IMR-90 (cell line): ENCODE measurements around the gene MYO1H. TPM values are rescaled to one million over a fixed set of nuclear protein-coding genes. Genes with fewer than 3 reads are reported as not detected.

ENCODE experiments used
- ATAC-seq: fragments of 200-7000 bp; cut with Tn5 transposase; 2 replicates; pipeline ENCODE4 v1.9.1; 2020; ENCODE audit warnings: low read depth, mild to moderate bottlenecking, moderate library complexity
- BruUV-seq: library from RNA; stranded (reverse); fragments of 400-500 nt; replicated peaks from 2 replicates; lab custom pipeline; 2021; lab: Mats Ljungman, UMichigan
- CTCF ChIA-PET: fragments of 300-600 bp; formaldehyde crosslinking; extraction: SDS; loops from one replicate; lab custom pipeline; 2021; ENCODE audit warnings: antibody characterized with exemption; lab: Yijun Ruan, JAX
- POLR2A ChIA-PET: fragments of 300-600 bp; sonication (Branson Sonifier 250); formaldehyde crosslinking; loops from one replicate; lab custom pipeline; 2022; ENCODE audit warnings: antibody characterized with exemption; ENCODE audit not compliant: unreplicated experiment; lab: Charles Lee
- DNase-seq: peaks from one replicate; pipeline ENCODE4 v3.0.0; 2013
- H2AFZ ChIP-seq: replicated peaks from 2 replicates; pipeline ENCODE3; 2013; ENCODE audit warnings: low read length, mild to moderate bottlenecking; ENCODE audit not compliant: poor library complexity
- H2AK5ac ChIP-seq: 2 replicates; pipeline ENCODE4 v1.6.1; 2013; ENCODE audit warnings: low read depth, low read length, inconsistent platforms
- H2AK9ac ChIP-seq: replicated peaks from 2 replicates; pipeline ENCODE3; 2013; ENCODE audit warnings: mild to moderate bottlenecking, low read depth, low read length, moderate library complexity; ENCODE audit not compliant: poor library complexity
- H2BK120ac ChIP-seq: 2 replicates; pipeline ENCODE4 v1.6.1; 2013; ENCODE audit warnings: low read depth, low read length, inconsistent platforms
- H2BK15ac ChIP-seq: 3 replicates; pipeline ENCODE4 v1.6.1; 2013; ENCODE audit warnings: low read depth, low read length, inconsistent platforms
- H2BK20ac ChIP-seq: 2 replicates; pipeline ENCODE4 v1.6.1; 2013; ENCODE audit warnings: low read depth, mild to moderate bottlenecking, inconsistent platforms, low read length, moderate library complexity
- H2BK5ac ChIP-seq: 2 replicates; pipeline ENCODE4 v1.6.1; 2013; ENCODE audit warnings: mild to moderate bottlenecking, low read depth, low read length, inconsistent platforms; ENCODE audit not compliant: poor library complexity, severe bottlenecking
- H3K14ac ChIP-seq: replicated peaks from 2 replicates; pipeline ENCODE4 v1.6.1; 2013; ENCODE audit warnings: low read depth, low read length, inconsistent platforms
- H3K18ac ChIP-seq: 2 replicates; pipeline ENCODE4 v1.6.1; 2013; ENCODE audit warnings: low read depth, low read length, control low read depth
- H3K23ac ChIP-seq: 2 replicates; pipeline ENCODE4 v1.6.1; 2013; ENCODE audit warnings: low read depth, low read length, inconsistent platforms
- H3K27ac ChIP-seq: 2 replicates; pipeline ENCODE4 v1.5.1; 2013; ENCODE audit warnings: mild to moderate bottlenecking, control low read depth, low read length; ENCODE audit not compliant: insufficient read depth
- H3K27me3 ChIP-seq: 2 replicates; pipeline ENCODE4 v1.6.1; 2013; ENCODE audit warnings: low read length; ENCODE audit not compliant: control insufficient read depth, insufficient read depth
- H3K36me3 ChIP-seq: 2 replicates; pipeline ENCODE4 v1.6.1; 2013; ENCODE audit warnings: low read length, mixed read lengths; ENCODE audit not compliant: control insufficient read depth, insufficient read depth
- H3K4ac ChIP-seq: 2 replicates; pipeline ENCODE4 v1.6.1; 2013; ENCODE audit warnings: low read depth, low read length, inconsistent platforms
- H3K4me1 ChIP-seq: 2 replicates; pipeline ENCODE4 v1.6.1; 2013; ENCODE audit warnings: low read length, mixed read lengths; ENCODE audit not compliant: control insufficient read depth, insufficient read depth
- H3K4me2 ChIP-seq: 2 replicates; pipeline ENCODE4 v1.6.1; 2013; ENCODE audit warnings: low read depth, mild to moderate bottlenecking, control low read depth, low read length, moderate library complexity
- H3K4me3 ChIP-seq: 2 replicates; pipeline ENCODE4 v1.5.1; 2013; ENCODE audit warnings: low read depth, mild to moderate bottlenecking, control low read depth, low read length, moderate library complexity; ENCODE audit not compliant: insufficient read depth
- H3K56ac ChIP-seq: 2 replicates; pipeline ENCODE4 v1.6.1; 2013; ENCODE audit warnings: low read length, inconsistent platforms; ENCODE audit not compliant: insufficient read depth; ENCODE audit errors: extremely low read depth
- H3K79me1 ChIP-seq, 2 experiments: 2 replicates each; pipeline ENCODE4 v1.6.1; 2013; ENCODE audit warnings: low read length in 2 of 2, inconsistent platforms in 1 of 2, low read depth in 1 of 2
- H3K9ac ChIP-seq: 2 replicates; pipeline ENCODE4 v1.6.1; 2013; ENCODE audit warnings: low read depth, low read length, control low read depth
- H3K9me1 ChIP-seq: 2 replicates; pipeline ENCODE4 v1.6.1; 2013; ENCODE audit warnings: low read length, inconsistent platforms; ENCODE audit not compliant: insufficient read depth
- H3K9me3 ChIP-seq: 2 replicates; pipeline ENCODE4 v1.6.1; 2013; ENCODE audit warnings: low read length; ENCODE audit not compliant: control insufficient read depth, insufficient read depth
- H4K20me1 ChIP-seq: 2 replicates; pipeline ENCODE4 v1.6.1; 2013; ENCODE audit warnings: low read length, inconsistent platforms; ENCODE audit not compliant: insufficient read depth
- H4K5ac ChIP-seq: 2 replicates; pipeline ENCODE4 v1.6.1; 2013; ENCODE audit warnings: mild to moderate bottlenecking, low read depth, low read length, control low read depth
- H4K8ac ChIP-seq, 2 experiments: 2 replicates each; pipeline ENCODE4 v1.6.1; 2013; ENCODE audit warnings: low read depth in 2 of 2, low read length in 2 of 2, control low read depth in 1 of 2, inconsistent platforms in 1 of 2
- H4K91ac ChIP-seq: 2 replicates; pipeline ENCODE4 v1.6.1; 2013; ENCODE audit warnings: low read depth, low read length, inconsistent platforms; ENCODE audit not compliant: insufficient read depth
- BHLHE40 ChIP-seq: fragments of 150-350 bp; IDR thresholded peaks from 2 replicates; pipeline ENCODE4 v1.6.1; 2016; ENCODE audit warnings: mild to moderate bottlenecking, low read depth, low read length
- CEBPB ChIP-seq: IDR thresholded peaks from 2 replicates; pipeline ENCODE4 v1.6.1; 2012; ENCODE audit warnings: low read depth, low read length, improper control_type of control experiment
- CHD1 ChIP-seq: IDR thresholded peaks from 2 replicates; pipeline ENCODE4 v1.6.1; 2012; ENCODE audit warnings: low read depth, low read length, improper control_type of control experiment
- FOS ChIP-seq: fragments of 150-350 bp; IDR thresholded peaks from 2 replicates; pipeline ENCODE4 v1.6.1; 2016; ENCODE audit warnings: low read depth, low read length
- MAFK ChIP-seq: IDR thresholded peaks from 2 replicates; pipeline ENCODE4 v1.6.1; 2012; ENCODE audit warnings: low read depth, low read length, improper control_type of control experiment
- MAZ ChIP-seq: IDR thresholded peaks from 2 replicates; pipeline ENCODE4 v1.6.1; 2012; ENCODE audit warnings: low read depth, mild to moderate bottlenecking, low read length, improper control_type of control experiment, moderate library complexity, borderline replicate concordance
- MXI1 ChIP-seq: IDR thresholded peaks from 2 replicates; pipeline ENCODE4 v1.6.1; 2012; ENCODE audit warnings: low read depth, mild to moderate bottlenecking, low read length, moderate library complexity, borderline replicate concordance
- NFE2L2 ChIP-seq: fragments of 150-350 bp; IDR thresholded peaks from 2 replicates; pipeline ENCODE4 v1.6.1; 2016; ENCODE audit warnings: low read depth, mild to moderate bottlenecking, low read length
- RAD21 ChIP-seq: IDR thresholded peaks from 2 replicates; pipeline ENCODE4 v1.6.1; 2012; ENCODE audit warnings: low read length, improper control_type of control experiment
- RFX5 ChIP-seq: IDR thresholded peaks from 2 replicates; pipeline ENCODE4 v1.8.0; 2012; ENCODE audit warnings: low read depth, mild to moderate bottlenecking, low read length, moderate library complexity
- SMC3 ChIP-seq: fragments of 150-350 bp; IDR thresholded peaks from 2 replicates; pipeline ENCODE4 v1.6.1; 2016; ENCODE audit warnings: low read depth, mild to moderate bottlenecking, antibody characterized with exemption, low read length, moderate library complexity
- WGBS, 2 experiments: methylation state at CpG; one replicate each; pipeline versions ENCODE4 v1.1.5 to v1.1.7; 2013; ENCODE audit warnings: missing lambda C conversion rate in 2 of 2; ENCODE audit not compliant: insufficient read length in 1 of 2; ENCODE audit errors: extremely low coverage in 2 of 2; 5-methylcytosine and 5-hydroxymethylcytosine counted together
- dilution Hi-C: fragments of 300-500 bp; cut with HindIII; formaldehyde crosslinking; loops from one replicate; pipeline ENCODE4 v1.14.3; 2018; ENCODE audit warnings: low sequenced_read_pairs; ENCODE audit not compliant: unreplicated experiment
- in situ Hi-C: fragments of 300-500 bp; cut with MboI; formaldehyde crosslinking; loops from 3 replicates; pipeline ENCODE4 v1.14.3; 2019; ENCODE audit warnings: low sequenced_read_pairs, inconsistent platforms, mixed read lengths
- intact Hi-C: fragments of 100-400 bp; cut with micrococcal nuclease; formaldehyde crosslinking; loops from 2 replicates; pipeline ENCODE4 v1.10.0; 2022
- polyA plus RNA-seq, 3 experiments: library from polyadenylated mRNA; depleted of rRNA; stranded (reverse); fragments of >200 nt; gene quantifications; 2 replicates each; pipeline ENCODE4 v1.2.3, GENCODE V29; 2012; ENCODE audit warnings: low replicate concordance in 1 of 3
- total RNA-seq: library from RNA; depleted of rRNA; stranded (reverse); fragments of >200 nt; gene quantifications from 2 replicates; pipeline ENCODE4 v1.2.3, GENCODE V29; 2012
- TF ChIP-seq, protein P1 (sequence below): fragments of 150-350 bp; IDR thresholded peaks from 2 replicates; pipeline ENCODE4 v1.6.1; 2016; ENCODE audit warnings: low read depth, mild to moderate bottlenecking, low read length, moderate library complexity, borderline replicate concordance
- TF ChIP-seq, protein P2 (sequence below): conservative IDR thresholded peaks from 2 replicates; pipeline ENCODE4 v1.5.1; 2012; ENCODE audit warnings: mild to moderate bottlenecking, low read depth, low read length, improper control_type of control experiment

Gene MYO1H
- total and polyA plus RNA-seq, 2 of the 4 experiments (the other 2 are of a cell fraction), result not detected

DNA sequence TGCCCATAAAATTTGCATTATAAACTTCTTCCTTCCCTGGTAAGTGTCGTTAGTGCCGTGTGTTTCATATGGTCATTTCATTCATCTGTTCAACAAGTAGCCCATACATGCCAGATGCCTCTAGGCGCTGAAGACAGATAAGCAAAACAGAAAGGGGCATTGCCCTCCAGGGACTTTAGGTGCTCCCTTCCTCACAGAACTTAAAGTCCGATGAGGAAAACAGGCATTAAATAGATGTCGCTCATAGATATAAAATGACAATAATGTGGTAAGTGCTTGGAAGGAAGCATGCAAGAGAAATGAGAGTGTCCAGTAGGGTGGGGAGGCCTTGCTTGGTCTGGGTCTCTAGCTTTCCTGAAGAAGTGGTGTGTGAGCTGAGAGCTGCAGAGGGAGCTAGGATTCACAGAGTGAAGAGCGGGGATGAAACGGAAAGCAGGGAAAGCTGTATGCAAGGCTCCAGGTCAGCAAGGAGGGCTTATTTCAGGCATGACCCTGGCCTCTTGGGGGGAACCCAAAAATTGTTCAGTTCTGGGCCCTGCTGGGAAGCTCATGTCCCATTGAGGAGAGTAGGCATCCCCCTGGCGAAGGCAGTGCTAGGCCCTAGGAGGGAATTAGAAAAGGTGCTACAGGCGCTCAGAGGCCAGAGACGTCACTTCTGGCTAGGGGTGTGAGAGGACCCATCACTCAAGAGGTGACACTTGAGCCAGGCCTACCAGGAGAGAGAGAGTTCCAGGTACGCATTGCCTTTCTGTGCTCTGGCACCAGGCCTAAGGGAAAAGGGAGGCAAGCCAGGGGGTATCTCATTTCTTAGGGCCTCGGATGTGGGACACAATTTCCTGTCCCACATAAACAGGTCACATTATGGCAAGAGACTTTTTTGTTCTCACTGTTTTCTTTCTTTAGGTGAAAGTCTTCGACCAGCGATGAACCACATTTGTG lies 141.6 kb downstream of the MYO1H start:
- POLR2A ChIA-PET, result no interaction called here

More for the DNA sequence above, 141.6 kb downstream of the MYO1H start:
- Histone ChIP-seq H3K23ac (no peak overlapping the region), H3K36me3 (peaks cover 66% of the 10 kb centered on the region), H2AK5ac (no peak overlapping the region), H2BK5ac (no peak overlapping the region), H3K18ac (no peak overlapping the region), H2BK20ac (no peak overlapping the region), H3K79me1 (no peaks in the 10 kb centered on the region), H3K9me1 (no peaks in the 10 kb centered on the region), H2AK9ac (no peak overlapping the region), H4K8ac (no peak overlapping the region), H3K27ac (no peak overlapping the region), H3K14ac (no peak overlapping the region), H2BK120ac (no peak overlapping the region), H4K91ac (no peak overlapping the region), H4K5ac (no peak overlapping the region), H3K4me2 (no peak overlapping the region), H2BK15ac (no peak overlapping the region), H4K20me1 (no peaks in the 10 kb centered on the region), H3K27me3 (no peaks in the 10 kb centered on the region), H3K4ac (no peak overlapping the region), H2AFZ (no peak overlapping the region), H3K4me1 (peaks cover 2% of the 10 kb centered on the region; the same call in 1 of the 2 replicates), H3K9ac (no peak overlapping the region), H3K9me3 (no peaks in the 10 kb centered on the region), H3K4me3 (no peak overlapping the region), H3K56ac (no peak overlapping the region)
- ATAC-seq (no peak), DNase-seq (no peak)
- no peak for TF ChIP-seq RFX5
- TF ChIP-seq SMC3, result no peak
- TF ChIP-seq, protein P1, sequence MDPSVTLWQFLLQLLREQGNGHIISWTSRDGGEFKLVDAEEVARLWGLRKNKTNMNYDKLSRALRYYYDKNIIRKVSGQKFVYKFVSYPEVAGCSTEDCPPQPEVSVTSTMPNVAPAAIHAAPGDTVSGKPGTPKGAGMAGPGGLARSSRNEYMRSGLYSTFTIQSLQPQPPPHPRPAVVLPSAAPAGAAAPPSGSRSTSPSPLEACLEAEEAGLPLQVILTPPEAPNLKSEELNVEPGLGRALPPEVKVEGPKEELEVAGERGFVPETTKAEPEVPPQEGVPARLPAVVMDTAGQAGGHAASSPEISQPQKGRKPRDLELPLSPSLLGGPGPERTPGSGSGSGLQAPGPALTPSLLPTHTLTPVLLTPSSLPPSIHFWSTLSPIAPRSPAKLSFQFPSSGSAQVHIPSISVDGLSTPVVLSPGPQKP, result no peak
- TF ChIP-seq BHLHE40, result no peak
- TF ChIP-seq CHD1, result no peak
- no peak for TF ChIP-seq MAZ
- TF ChIP-seq RAD21, result no peak
- TF ChIP-seq NFE2L2, result no peak
- TF ChIP-seq CEBPB, result no peak
- TF ChIP-seq MXI1, result no peak
- no peak for TF ChIP-seq MAFK
- no peak for TF ChIP-seq FOS
- TF ChIP-seq, protein P2, sequence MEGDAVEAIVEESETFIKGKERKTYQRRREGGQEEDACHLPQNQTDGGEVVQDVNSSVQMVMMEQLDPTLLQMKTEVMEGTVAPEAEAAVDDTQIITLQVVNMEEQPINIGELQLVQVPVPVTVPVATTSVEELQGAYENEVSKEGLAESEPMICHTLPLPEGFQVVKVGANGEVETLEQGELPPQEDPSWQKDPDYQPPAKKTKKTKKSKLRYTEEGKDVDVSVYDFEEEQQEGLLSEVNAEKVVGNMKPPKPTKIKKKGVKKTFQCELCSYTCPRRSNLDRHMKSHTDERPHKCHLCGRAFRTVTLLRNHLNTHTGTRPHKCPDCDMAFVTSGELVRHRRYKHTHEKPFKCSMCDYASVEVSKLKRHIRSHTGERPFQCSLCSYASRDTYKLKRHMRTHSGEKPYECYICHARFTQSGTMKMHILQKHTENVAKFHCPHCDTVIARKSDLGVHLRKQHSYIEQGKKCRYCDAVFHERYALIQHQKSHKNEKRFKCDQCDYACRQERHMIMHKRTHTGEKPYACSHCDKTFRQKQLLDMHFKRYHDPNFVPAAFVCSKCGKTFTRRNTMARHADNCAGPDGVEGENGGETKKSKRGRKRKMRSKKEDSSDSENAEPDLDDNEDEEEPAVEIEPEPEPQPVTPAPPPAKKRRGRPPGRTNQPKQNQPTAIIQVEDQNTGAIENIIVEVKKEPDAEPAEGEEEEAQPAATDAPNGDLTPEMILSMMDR, result no peak
- no TSS peak for BruUV-seq
- intact Hi-C loops, result no loop called here
- CTCF ChIA-PET, result no interaction called here
- dilution Hi-C loops, result no loop called here
- in situ Hi-C loops, result no loop called here
- 100% methylated on average over 2 of the region's 14 CpGs; no CpG with 5 or more reads in 1 of the 2 experiments for WGBS, 2 experiments
